CD4-positive, alpha-beta T cell treated with Interleukin-6 for 4 hours (primary cell): ENCODE results near the gene ARHGEF28.

Source experiments
- DNase-seq: peaks from one replicate; pipeline ENCODE4 v3.0.0-alpha.2; 2020; ENCODE audit warnings: mixed read lengths

ARHGEF28 gene

DNA sequence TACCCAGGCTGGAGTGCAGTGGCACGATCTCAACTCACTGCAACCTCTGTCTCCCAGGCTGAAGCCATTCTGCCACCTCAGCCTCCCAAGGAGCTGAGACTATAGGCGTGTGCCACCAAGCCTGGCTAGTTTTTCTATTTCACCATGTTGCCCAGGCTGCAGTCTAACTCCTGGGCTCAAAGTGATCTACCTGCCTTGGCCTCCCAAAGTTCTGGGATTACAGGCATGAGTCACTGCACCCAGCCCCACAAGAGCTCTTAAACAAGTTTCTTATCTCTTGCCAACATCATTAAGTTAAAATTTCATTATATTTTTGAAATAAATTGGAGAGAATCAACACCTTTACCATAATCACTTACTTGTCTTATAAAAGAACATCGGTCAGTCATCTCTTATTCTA lies 280.3 kb downstream of the ARHGEF28 start:
- DNase-seq = no peak

GRCh38 chr5:73907164-73907563 lies 281.2 kb downstream of the ARHGEF28 start:
- no peak for DNase-seq

GRCh38 chr5:73908395-73908794 lies 282.4 kb downstream of the ARHGEF28 start:
- DNase-seq = no peak

DNA sequence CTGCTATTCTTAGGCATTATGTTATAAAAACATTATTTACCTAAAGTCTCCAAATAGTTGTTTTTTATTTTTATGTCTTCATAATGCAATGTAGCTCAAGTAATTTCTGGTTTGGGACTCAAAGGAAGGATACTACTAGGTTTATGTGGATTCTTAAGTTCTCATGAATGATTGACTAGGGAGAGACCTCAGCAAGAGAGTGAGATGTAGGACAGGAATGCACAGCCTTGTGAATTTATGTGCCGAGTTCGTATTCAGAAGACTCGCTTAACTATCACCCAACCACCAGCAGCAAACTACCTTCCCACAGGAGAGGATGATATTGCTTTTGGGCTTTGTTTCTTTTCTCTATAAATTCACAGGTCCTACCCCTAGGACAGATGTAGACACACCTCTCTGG lies 282.9 kb downstream of the ARHGEF28 start:
- no peak for DNase-seq

- no peak for DNase-seq
Measured at GRCh38 chr5:73909474-73909873, 283.5 kb downstream of the ARHGEF28 start.

GRCh38 chr5:73911761-73912393 lies 285.9 kb downstream of the ARHGEF28 start:
- DNase-seq = no peak

- no peak for DNase-seq
Measured at GRCh38 chr5:73912821-73913271, 286.9 kb downstream of the ARHGEF28 start.

DNA sequence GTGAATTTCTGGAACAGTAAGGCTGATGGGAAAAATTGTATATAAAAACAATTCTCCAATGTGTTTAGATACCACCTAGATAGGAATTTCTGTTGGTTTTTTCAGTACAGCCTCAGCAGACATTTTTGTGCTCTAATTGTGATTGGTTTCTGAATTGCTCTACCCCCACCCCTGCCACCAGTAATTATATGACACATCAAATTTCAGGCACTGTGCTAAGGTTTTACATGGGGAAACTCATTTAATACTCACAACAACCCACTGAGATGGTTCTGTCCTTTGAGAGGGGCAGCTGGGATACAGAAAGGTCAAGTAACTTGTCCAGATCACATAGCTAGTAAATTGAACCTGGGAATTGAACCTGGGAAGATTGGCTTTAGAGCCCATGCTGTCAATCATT lies 288.0 kb downstream of the ARHGEF28 start:
- no peak for DNase-seq

- no peak for DNase-seq
Measured at GRCh38 chr5:73915345-73915744, 289.3 kb downstream of the ARHGEF28 start.

- DNase-seq = no peak
Measured at GRCh38 chr5:73917433-73917832, 291.4 kb downstream of the ARHGEF28 start.

DNA sequence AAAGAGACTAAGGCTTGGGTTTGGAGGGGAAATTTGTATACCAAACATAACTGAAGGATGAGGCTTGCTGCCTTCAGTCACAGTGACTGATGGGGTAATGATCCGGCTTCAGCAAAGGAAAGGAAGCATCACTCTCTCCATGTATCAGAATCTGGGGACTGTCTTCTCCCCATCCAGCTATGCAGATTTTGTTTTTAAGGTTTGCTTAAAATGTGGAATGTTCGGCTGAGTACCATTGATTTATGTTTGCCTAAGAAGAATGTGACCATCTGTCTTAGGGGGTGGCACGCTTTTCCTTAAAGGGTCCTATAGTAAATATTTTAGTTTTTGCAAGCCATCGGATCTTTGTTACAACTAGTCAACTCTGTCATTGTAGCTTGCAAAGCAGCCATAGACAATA lies 291.9 kb downstream of the ARHGEF28 start:
- no peak for DNase-seq

GRCh38 chr5:73918791-73919221 lies 292.8 kb downstream of the ARHGEF28 start:
- no peak for DNase-seq

DNA sequence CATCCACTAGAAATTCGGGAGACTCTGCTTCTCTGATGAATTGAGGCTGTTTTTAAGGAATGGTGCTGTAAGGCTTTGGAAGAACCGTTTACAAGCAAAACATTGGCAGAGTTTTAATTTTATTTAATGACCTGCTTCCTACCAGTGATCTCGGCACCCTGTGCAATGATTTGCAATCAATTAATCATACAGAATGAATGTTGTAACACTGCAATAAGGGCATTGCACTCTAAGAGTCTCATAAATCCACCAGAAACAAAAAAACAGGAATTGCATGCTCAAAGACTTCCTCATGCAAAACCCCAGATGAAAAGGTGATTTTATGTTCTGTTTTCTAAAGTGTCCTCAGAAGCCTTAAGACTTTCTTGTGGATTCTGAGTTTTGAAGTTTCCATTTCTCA lies 295.7 kb downstream of the ARHGEF28 start:
- no peak for DNase-seq

DNA sequence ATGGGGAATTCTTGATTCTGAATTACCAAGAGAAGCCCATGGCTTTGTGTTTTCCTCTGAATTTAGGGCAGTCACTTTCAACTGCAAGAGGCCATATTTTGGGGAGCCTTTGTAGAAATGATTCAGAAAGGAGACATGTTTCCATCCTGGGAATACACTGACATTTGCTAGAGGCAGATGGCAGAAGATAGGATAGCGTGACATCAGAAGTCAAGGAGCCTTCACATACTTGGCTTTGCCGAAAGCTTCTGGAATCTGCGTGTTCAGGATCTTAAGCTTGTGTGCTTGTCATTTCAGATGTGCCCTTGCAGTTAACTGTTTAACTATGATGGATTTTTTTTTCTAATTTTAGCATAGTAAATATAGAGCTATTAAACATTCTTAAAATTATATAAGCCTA lies 296.2 kb downstream of the ARHGEF28 start:
- DNase-seq = no peak

GRCh38 chr5:73922875-73923557 lies 297.0 kb downstream of the ARHGEF28 start:
- DNase-seq = no peak

DNA sequence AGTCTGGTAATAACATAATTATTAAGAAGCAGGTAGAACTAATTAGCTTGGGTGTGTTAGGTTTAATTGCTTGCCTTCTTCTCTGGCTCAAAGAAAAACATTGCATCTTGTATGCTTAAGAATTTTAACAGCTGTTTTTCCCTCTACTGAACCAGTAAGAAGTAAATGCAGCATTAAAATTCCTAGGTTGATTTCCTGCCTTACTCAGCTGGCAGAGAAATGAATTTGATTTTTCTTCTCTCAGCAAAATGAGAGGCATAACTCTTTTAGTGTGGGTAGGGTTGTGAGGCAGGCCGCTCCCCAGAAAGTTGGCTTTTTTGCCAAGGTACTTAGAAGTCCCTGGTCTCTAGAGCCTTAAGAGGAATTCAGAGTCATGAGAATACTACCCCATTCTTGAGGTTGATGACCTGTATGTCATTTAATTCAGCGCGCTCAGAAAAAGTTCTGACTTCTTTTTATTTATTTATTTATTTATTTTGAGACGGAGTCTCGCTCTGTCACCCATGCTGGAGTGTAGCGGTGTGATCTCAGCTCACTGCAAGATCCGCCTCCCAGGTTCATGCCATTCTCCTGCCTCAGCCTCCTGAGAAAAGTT lies 302.6 kb downstream of the ARHGEF28 start:
- no peak for DNase-seq

- DNase-seq = no peak
Measured at GRCh38 chr5:73935719-73936118, 309.7 kb downstream of the ARHGEF28 start.

- DNase-seq = no peak
Measured at GRCh38 chr5:73938280-73938937, 312.4 kb downstream of the ARHGEF28 start.

DNA sequence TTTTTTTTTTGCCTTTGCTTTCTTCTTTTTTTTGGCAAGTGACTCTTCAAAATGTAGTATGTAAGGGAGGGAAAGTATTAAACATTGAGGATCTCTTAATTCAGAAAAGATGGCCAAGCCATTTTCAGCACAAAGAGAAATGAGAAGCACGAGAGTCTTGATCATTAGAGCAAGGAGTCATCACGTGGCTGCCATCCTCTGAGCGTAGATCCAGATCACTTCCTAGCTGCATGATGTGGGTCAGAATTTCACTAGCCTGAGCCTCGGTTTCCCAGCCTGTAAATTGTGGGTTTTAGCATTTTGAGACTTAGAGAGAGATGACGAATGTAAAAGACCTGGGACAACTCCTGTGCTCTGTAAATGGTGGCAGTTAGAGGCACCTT lies 312.9 kb downstream of the ARHGEF28 start:
- DNase-seq = no peak

GRCh38 chr5:73939557-73939956 lies 313.6 kb downstream of the ARHGEF28 start:
- no peak for DNase-seq

- no peak for DNase-seq
Measured at GRCh38 chr5:73940026-73940425, 314.0 kb downstream of the ARHGEF28 start.

- DNase-seq = no peak
Measured at GRCh38 chr5:73940801-73941200, 314.8 kb downstream of the ARHGEF28 start.

DNA sequence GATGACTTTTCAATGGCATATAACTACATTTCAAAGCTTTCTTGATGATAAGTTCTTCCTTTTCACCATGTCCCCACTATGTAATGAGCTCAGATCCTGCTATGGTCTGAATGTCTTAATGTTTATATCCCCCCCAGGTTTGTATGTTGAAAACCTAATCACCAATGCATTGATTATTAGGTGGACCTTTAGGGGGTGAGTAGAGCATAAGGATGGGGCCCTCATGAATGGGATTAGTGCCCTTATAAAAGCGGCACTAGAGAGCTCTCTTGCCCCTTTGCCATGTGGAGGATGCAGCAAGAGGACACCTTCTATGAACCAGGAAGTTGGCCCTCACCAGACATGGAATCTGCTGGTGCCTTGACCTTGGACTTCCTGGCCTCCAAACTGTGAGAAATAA lies 316.8 kb downstream of the ARHGEF28 start:
- no peak for DNase-seq

DNA sequence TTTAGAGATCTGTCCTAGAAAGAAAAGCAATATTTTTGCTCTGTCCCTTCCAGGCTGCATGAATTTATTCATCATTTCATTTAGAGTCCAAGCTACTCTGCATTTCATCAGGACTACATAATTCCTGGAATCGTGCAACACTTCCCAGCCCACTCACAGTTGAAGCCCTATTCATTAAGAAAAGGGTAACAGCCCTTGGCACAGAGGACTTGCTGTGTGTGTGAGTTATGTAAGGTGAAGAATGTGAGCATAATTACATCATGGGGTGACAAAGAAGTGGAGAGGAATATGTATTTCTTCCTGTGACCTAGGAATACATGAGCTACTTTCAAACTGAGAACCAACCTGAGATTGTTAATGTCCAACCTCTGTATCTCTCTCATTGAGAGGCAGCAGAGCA lies 317.4 kb downstream of the ARHGEF28 start:
- no peak for DNase-seq
